IMR-90 (cell line): ENCODE data around the gene PARP11. TPM values are rescaled to one million over a fixed set of nuclear protein-coding genes. Genes with fewer than 3 reads are reported as not detected.

Experiments used
- ATAC-seq: fragments of 200-7000 bp; cut with Tn5 transposase; 2 replicates; pipeline ENCODE4 v1.9.1; 2020; ENCODE audit warnings: low read depth, mild to moderate bottlenecking, moderate library complexity
- BruUV-seq: library from RNA; stranded (reverse); fragments of 400-500 nt; replicated peaks from 2 replicates; lab custom pipeline; 2021; lab: Mats Ljungman, UMichigan
- CTCF ChIA-PET: fragments of 300-600 bp; formaldehyde crosslinking; extraction: SDS; loops from one replicate; lab custom pipeline; 2021; ENCODE audit warnings: antibody characterized with exemption; lab: Yijun Ruan, JAX
- POLR2A ChIA-PET: fragments of 300-600 bp; sonication (Branson Sonifier 250); formaldehyde crosslinking; loops from one replicate; lab custom pipeline; 2022; ENCODE audit warnings: antibody characterized with exemption; ENCODE audit not compliant: unreplicated experiment; lab: Charles Lee
- DNase-seq: peaks from one replicate; pipeline ENCODE4 v3.0.0; 2013
- H2AFZ ChIP-seq: replicated peaks from 2 replicates; pipeline ENCODE3; 2013; ENCODE audit warnings: low read length, mild to moderate bottlenecking; ENCODE audit not compliant: poor library complexity
- H2AK5ac ChIP-seq: 2 replicates; pipeline ENCODE4 v1.6.1; 2013; ENCODE audit warnings: low read depth, low read length, inconsistent platforms
- H2AK9ac ChIP-seq: replicated peaks from 2 replicates; pipeline ENCODE3; 2013; ENCODE audit warnings: mild to moderate bottlenecking, low read depth, low read length, moderate library complexity; ENCODE audit not compliant: poor library complexity
- H2BK120ac ChIP-seq: 2 replicates; pipeline ENCODE4 v1.6.1; 2013; ENCODE audit warnings: low read depth, low read length, inconsistent platforms
- H2BK15ac ChIP-seq: 3 replicates; pipeline ENCODE4 v1.6.1; 2013; ENCODE audit warnings: low read depth, low read length, inconsistent platforms
- H2BK20ac ChIP-seq: 2 replicates; pipeline ENCODE4 v1.6.1; 2013; ENCODE audit warnings: low read depth, mild to moderate bottlenecking, inconsistent platforms, low read length, moderate library complexity
- H2BK5ac ChIP-seq: 2 replicates; pipeline ENCODE4 v1.6.1; 2013; ENCODE audit warnings: mild to moderate bottlenecking, low read depth, low read length, inconsistent platforms; ENCODE audit not compliant: poor library complexity, severe bottlenecking
- H3K14ac ChIP-seq: replicated peaks from 2 replicates; pipeline ENCODE4 v1.6.1; 2013; ENCODE audit warnings: low read depth, low read length, inconsistent platforms
- H3K18ac ChIP-seq: 2 replicates; pipeline ENCODE4 v1.6.1; 2013; ENCODE audit warnings: low read depth, low read length, control low read depth
- H3K23ac ChIP-seq: 2 replicates; pipeline ENCODE4 v1.6.1; 2013; ENCODE audit warnings: low read depth, low read length, inconsistent platforms
- H3K27ac ChIP-seq: 2 replicates; pipeline ENCODE4 v1.5.1; 2013; ENCODE audit warnings: mild to moderate bottlenecking, control low read depth, low read length; ENCODE audit not compliant: insufficient read depth
- H3K27me3 ChIP-seq: 2 replicates; pipeline ENCODE4 v1.6.1; 2013; ENCODE audit warnings: low read length; ENCODE audit not compliant: control insufficient read depth, insufficient read depth
- H3K36me3 ChIP-seq: 2 replicates; pipeline ENCODE4 v1.6.1; 2013; ENCODE audit warnings: low read length, mixed read lengths; ENCODE audit not compliant: control insufficient read depth, insufficient read depth
- H3K4ac ChIP-seq: 2 replicates; pipeline ENCODE4 v1.6.1; 2013; ENCODE audit warnings: low read depth, low read length, inconsistent platforms
- H3K4me1 ChIP-seq: 2 replicates; pipeline ENCODE4 v1.6.1; 2013; ENCODE audit warnings: low read length, mixed read lengths; ENCODE audit not compliant: control insufficient read depth, insufficient read depth
- H3K4me2 ChIP-seq: 2 replicates; pipeline ENCODE4 v1.6.1; 2013; ENCODE audit warnings: low read depth, mild to moderate bottlenecking, control low read depth, low read length, moderate library complexity
- H3K4me3 ChIP-seq: 2 replicates; pipeline ENCODE4 v1.5.1; 2013; ENCODE audit warnings: low read depth, mild to moderate bottlenecking, control low read depth, low read length, moderate library complexity; ENCODE audit not compliant: insufficient read depth
- H3K56ac ChIP-seq: 2 replicates; pipeline ENCODE4 v1.6.1; 2013; ENCODE audit warnings: low read length, inconsistent platforms; ENCODE audit not compliant: insufficient read depth; ENCODE audit errors: extremely low read depth
- H3K79me1 ChIP-seq, 2 experiments: 2 replicates each; pipeline ENCODE4 v1.6.1; 2013; ENCODE audit warnings: low read length in 2 of 2, inconsistent platforms in 1 of 2, low read depth in 1 of 2
- H3K9ac ChIP-seq: 2 replicates; pipeline ENCODE4 v1.6.1; 2013; ENCODE audit warnings: low read depth, low read length, control low read depth
- H3K9me1 ChIP-seq: 2 replicates; pipeline ENCODE4 v1.6.1; 2013; ENCODE audit warnings: low read length, inconsistent platforms; ENCODE audit not compliant: insufficient read depth
- H3K9me3 ChIP-seq: 2 replicates; pipeline ENCODE4 v1.6.1; 2013; ENCODE audit warnings: low read length; ENCODE audit not compliant: control insufficient read depth, insufficient read depth
- H4K20me1 ChIP-seq: 2 replicates; pipeline ENCODE4 v1.6.1; 2013; ENCODE audit warnings: low read length, inconsistent platforms; ENCODE audit not compliant: insufficient read depth
- H4K5ac ChIP-seq: 2 replicates; pipeline ENCODE4 v1.6.1; 2013; ENCODE audit warnings: mild to moderate bottlenecking, low read depth, low read length, control low read depth
- H4K8ac ChIP-seq, 2 experiments: 2 replicates each; pipeline ENCODE4 v1.6.1; 2013; ENCODE audit warnings: low read depth in 2 of 2, low read length in 2 of 2, control low read depth in 1 of 2, inconsistent platforms in 1 of 2
- H4K91ac ChIP-seq: 2 replicates; pipeline ENCODE4 v1.6.1; 2013; ENCODE audit warnings: low read depth, low read length, inconsistent platforms; ENCODE audit not compliant: insufficient read depth
- BHLHE40 ChIP-seq: fragments of 150-350 bp; IDR thresholded peaks from 2 replicates; pipeline ENCODE4 v1.6.1; 2016; ENCODE audit warnings: mild to moderate bottlenecking, low read depth, low read length
- CEBPB ChIP-seq: IDR thresholded peaks from 2 replicates; pipeline ENCODE4 v1.6.1; 2012; ENCODE audit warnings: low read depth, low read length, improper control_type of control experiment
- CHD1 ChIP-seq: IDR thresholded peaks from 2 replicates; pipeline ENCODE4 v1.6.1; 2012; ENCODE audit warnings: low read depth, low read length, improper control_type of control experiment
- CTCF ChIP-seq: conservative IDR thresholded peaks from 2 replicates; pipeline ENCODE4 v1.5.1; 2012; ENCODE audit warnings: mild to moderate bottlenecking, low read depth, low read length, improper control_type of control experiment
- ELK1 ChIP-seq: fragments of 150-350 bp; IDR thresholded peaks from 2 replicates; pipeline ENCODE4 v1.6.1; 2016; ENCODE audit warnings: low read depth, mild to moderate bottlenecking, low read length, moderate library complexity, borderline replicate concordance
- FOS ChIP-seq: fragments of 150-350 bp; IDR thresholded peaks from 2 replicates; pipeline ENCODE4 v1.6.1; 2016; ENCODE audit warnings: low read depth, low read length
- MAFK ChIP-seq: IDR thresholded peaks from 2 replicates; pipeline ENCODE4 v1.6.1; 2012; ENCODE audit warnings: low read depth, low read length, improper control_type of control experiment
- MAZ ChIP-seq: IDR thresholded peaks from 2 replicates; pipeline ENCODE4 v1.6.1; 2012; ENCODE audit warnings: low read depth, mild to moderate bottlenecking, low read length, improper control_type of control experiment, moderate library complexity, borderline replicate concordance
- MXI1 ChIP-seq: IDR thresholded peaks from 2 replicates; pipeline ENCODE4 v1.6.1; 2012; ENCODE audit warnings: low read depth, mild to moderate bottlenecking, low read length, moderate library complexity, borderline replicate concordance
- NFE2L2 ChIP-seq: fragments of 150-350 bp; IDR thresholded peaks from 2 replicates; pipeline ENCODE4 v1.6.1; 2016; ENCODE audit warnings: low read depth, mild to moderate bottlenecking, low read length
- POLR2A ChIP-seq: IDR thresholded peaks from 2 replicates; pipeline ENCODE4 v1.6.1; 2012; ENCODE audit warnings: mild to moderate bottlenecking, low read depth, low read length
- RAD21 ChIP-seq: IDR thresholded peaks from 2 replicates; pipeline ENCODE4 v1.6.1; 2012; ENCODE audit warnings: low read length, improper control_type of control experiment
- RCOR1 ChIP-seq: IDR thresholded peaks from 2 replicates; pipeline ENCODE4 v1.6.1; 2012; ENCODE audit warnings: mild to moderate bottlenecking, low read length, improper control_type of control experiment; ENCODE audit not compliant: insufficient replicate concordance
- RFX5 ChIP-seq: IDR thresholded peaks from 2 replicates; pipeline ENCODE4 v1.8.0; 2012; ENCODE audit warnings: low read depth, mild to moderate bottlenecking, low read length, moderate library complexity
- SMC3 ChIP-seq: fragments of 150-350 bp; IDR thresholded peaks from 2 replicates; pipeline ENCODE4 v1.6.1; 2016; ENCODE audit warnings: low read depth, mild to moderate bottlenecking, antibody characterized with exemption, low read length, moderate library complexity
- WGBS, 2 experiments: methylation state at CpG; one replicate each; pipeline versions ENCODE4 v1.1.5 to v1.1.7; 2013; ENCODE audit warnings: missing lambda C conversion rate in 2 of 2; ENCODE audit not compliant: insufficient read length in 1 of 2; ENCODE audit errors: extremely low coverage in 2 of 2; 5-methylcytosine and 5-hydroxymethylcytosine counted together
- dilution Hi-C: fragments of 300-500 bp; cut with HindIII; formaldehyde crosslinking; loops from one replicate; pipeline ENCODE4 v1.14.3; 2018; ENCODE audit warnings: low sequenced_read_pairs; ENCODE audit not compliant: unreplicated experiment
- in situ Hi-C: fragments of 300-500 bp; cut with MboI; formaldehyde crosslinking; loops from 3 replicates; pipeline ENCODE4 v1.14.3; 2019; ENCODE audit warnings: low sequenced_read_pairs, inconsistent platforms, mixed read lengths
- intact Hi-C: fragments of 100-400 bp; cut with micrococcal nuclease; formaldehyde crosslinking; loops from 2 replicates; pipeline ENCODE4 v1.10.0; 2022
- polyA plus RNA-seq, 3 experiments: library from polyadenylated mRNA; depleted of rRNA; stranded (reverse); fragments of >200 nt; gene quantifications; 2 replicates each; pipeline ENCODE4 v1.2.3, GENCODE V29; 2012; ENCODE audit warnings: low replicate concordance in 1 of 3
- total RNA-seq: library from RNA; depleted of rRNA; stranded (reverse); fragments of >200 nt; gene quantifications from 2 replicates; pipeline ENCODE4 v1.2.3, GENCODE V29; 2012
- TF ChIP-seq, protein P1 (sequence below): fragments of 150-350 bp; IDR thresholded peaks from 2 replicates; pipeline ENCODE4 v1.6.1; 2017; ENCODE audit warnings: mild to moderate bottlenecking, antibody characterized with exemption, low read length, low read depth

The PARP11 gene
- total and polyA plus RNA-seq, 2 of the 4 experiments (the other 2 are of a cell fraction) = 1.8 to 3.0 TPM

DNA sequence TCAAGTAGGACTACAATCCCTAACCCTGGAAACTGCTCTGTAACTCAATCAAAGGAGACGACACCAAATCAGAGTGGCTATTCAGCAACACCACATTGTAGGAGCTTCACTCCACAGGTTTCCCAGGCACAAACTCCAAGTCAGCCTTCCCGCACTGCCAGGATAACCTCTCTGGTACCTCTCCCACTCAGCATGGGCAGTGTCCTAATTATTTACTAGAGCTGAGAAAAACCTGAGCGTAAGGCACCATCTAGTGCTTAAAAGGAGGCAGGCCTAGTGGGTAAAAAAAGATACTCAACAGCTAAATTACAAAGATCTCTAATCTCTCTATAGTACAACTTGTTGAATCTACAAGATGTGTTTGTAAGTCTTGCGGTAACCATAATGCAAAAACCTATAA is 36.1 kb downstream of the PARP11 start:
- Histone ChIP-seq H3K27me3 (no peaks in the 10 kb centered on the region), H3K27ac (no peak overlapping the region), H3K9ac (no peak overlapping the region), H2BK20ac (no peak overlapping the region), H4K5ac (no peak overlapping the region), H3K4me3 (no peak overlapping the region), H2BK120ac (no peak overlapping the region), H2BK15ac (no peak overlapping the region), H3K4ac (no peak overlapping the region), H3K14ac (no peak overlapping the region), H3K79me1 (peaks cover 0 to 6% of the 10 kb centered on the region in 2 experiments; a peak in 2 of 4 replicates), H2AK5ac (no peak overlapping the region), H3K56ac (no peak overlapping the region), H4K20me1 (no peaks in the 10 kb centered on the region), H3K36me3 (no peaks in the 10 kb centered on the region), H3K23ac (no peak overlapping the region), H2AK9ac (no peak overlapping the region), H2AFZ (no peak overlapping the region), H3K4me1 (peaks cover 1% of the 10 kb centered on the region; the same call in 1 of the 2 replicates), H3K18ac (no peak overlapping the region), H4K91ac (no peak overlapping the region), H2BK5ac (no peak overlapping the region), H3K9me3 (no peaks in the 10 kb centered on the region), H3K9me1 (no peaks in the 10 kb centered on the region), H3K4me2 (no peak overlapping the region), H4K8ac (no peak overlapping the region)
- TF ChIP-seq CTCF (no peak), RAD21 (no peak), POLR2A (no peak), MAZ (no peak), MXI1 (no peak), BHLHE40 (no peak), SMC3 (no peak), FOS (no peak), NFE2L2 (no peak), RFX5 (no peak), MAFK (no peak), ELK1 (no peak), CEBPB (no peak), RCOR1 (no peak), CHD1 (no peak)
- TF ChIP-seq, protein P1, sequence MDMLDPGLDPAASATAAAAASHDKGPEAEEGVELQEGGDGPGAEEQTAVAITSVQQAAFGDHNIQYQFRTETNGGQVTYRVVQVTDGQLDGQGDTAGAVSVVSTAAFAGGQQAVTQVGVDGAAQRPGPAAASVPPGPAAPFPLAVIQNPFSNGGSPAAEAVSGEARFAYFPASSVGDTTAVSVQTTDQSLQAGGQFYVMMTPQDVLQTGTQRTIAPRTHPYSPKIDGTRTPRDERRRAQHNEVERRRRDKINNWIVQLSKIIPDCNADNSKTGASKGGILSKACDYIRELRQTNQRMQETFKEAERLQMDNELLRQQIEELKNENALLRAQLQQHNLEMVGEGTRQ = no peak
- WGBS, 2 experiments = no CpG with 5 or more reads among the region's 4 CpGs
- dilution Hi-C loops = no loop called here
- DNase-seq = no peak
- POLR2A ChIA-PET = no interaction called here
- intact Hi-C loops = no loop called here
- in situ Hi-C loops = no loop called here
- CTCF ChIA-PET = interaction anchor here (1.0 to 1.3 kb wide), 2 partner anchors 9 to 30 kb away, joined by 3 read pairs; no protein-coding TSS in a partner anchor
- ATAC-seq = no peak
- BruUV-seq = no TSS peak
